ENCODE results near the gene SNX10.

Gene SNX10

GRCh38 chr7:26340476-26341018 lies 48.9 kb downstream of the SNX10 start:
- no peak for DNase-seq

- DNase-seq = no peak
These were observed 51.7 kb downstream of the SNX10 start for GRCh38 chr7:26343320-26343832.

GRCh38 chr7:26343837-26344236 lies 52.2 kb downstream of the SNX10 start:
- DNase-seq = no peak

GRCh38 chr7:26345202-26345601 lies 53.5 kb downstream of the SNX10 start:
- no peak for DNase-seq

- no peak for DNase-seq
These were observed 54.2 kb downstream of the SNX10 start for GRCh38 chr7:26345837-26346236.

DNA sequence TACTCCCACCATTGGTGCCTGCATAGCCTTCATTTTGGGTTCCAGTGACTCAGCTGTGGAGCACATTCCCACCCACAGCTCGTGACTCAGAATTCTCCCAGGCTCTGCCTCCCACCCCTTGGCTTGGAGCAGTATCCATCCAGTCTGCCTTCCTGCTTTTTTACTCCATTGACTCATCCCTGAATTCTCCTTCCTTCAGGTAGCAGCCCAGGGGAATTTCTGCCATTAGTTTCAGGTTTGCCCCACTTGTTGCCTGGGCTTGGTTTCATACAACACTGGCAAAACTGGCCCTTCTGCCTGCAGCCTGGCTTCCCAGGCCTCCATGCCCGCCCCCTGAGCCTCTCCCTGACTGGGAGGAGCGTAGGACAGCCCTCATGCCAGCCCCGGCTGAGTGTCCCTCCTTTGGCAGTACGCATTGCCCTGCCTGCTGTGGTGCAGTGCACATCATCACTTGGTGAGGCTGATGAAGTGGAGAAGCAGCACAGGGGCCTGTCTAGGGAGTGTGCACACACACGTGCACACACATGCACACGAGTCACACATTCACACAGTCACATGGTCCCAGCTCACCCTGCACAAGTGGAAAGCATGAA lies 55.0 kb downstream of the SNX10 start:
- no peak for DNase-seq

GRCh38 chr7:26348234-26348851 lies 56.7 kb downstream of the SNX10 start:
- DNase-seq = peak in 1 of 2 experiments; percentile 37

- DNase-seq = peak; percentile 95 to 97
These were observed 57.6 kb downstream of the SNX10 start for GRCh38 chr7:26349005-26349915.

DNA sequence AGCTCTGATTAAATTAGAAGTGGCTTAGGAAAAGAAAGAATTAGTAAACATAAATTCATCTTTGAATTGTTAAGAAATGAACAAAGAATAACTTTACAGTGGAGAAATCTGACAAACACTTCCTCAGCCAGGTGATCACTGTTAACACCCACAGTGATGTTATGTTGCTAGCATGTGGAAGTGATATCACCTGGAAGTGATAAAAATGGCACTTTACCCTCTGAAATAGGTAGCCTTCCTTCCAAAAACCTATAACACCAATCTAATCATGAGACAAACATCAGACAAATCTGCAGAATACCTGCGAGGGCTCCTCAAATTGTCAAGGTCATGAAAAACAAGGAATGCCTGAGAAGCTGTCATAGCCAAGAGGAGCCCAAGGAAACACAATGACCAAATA lies 59.5 kb downstream of the SNX10 start:
- DNase-seq = no peak

DNA sequence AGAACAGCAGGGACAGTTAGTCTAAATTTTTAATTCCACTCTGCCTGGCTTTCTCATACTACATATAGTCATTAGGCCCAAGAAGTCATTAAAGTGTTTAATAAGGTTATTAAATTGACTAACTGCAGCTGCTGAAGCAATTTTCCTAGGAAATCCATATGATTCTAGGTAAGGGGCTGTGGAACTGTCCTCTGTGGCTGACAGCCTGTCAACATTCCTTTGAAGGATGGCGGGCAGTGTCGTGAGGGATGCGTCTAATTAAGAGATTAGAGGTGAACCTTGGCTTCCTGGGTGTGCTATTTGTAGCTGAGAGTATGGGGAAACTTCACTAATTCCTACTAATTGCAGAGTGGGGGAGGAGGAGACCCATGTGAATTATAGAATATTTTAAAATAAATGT lies 64.6 kb downstream of the SNX10 start:
- DNase-seq = no peak

GRCh38 chr7:26356929-26357798 lies 65.5 kb downstream of the SNX10 start:
- DNase-seq = no peak

DNA sequence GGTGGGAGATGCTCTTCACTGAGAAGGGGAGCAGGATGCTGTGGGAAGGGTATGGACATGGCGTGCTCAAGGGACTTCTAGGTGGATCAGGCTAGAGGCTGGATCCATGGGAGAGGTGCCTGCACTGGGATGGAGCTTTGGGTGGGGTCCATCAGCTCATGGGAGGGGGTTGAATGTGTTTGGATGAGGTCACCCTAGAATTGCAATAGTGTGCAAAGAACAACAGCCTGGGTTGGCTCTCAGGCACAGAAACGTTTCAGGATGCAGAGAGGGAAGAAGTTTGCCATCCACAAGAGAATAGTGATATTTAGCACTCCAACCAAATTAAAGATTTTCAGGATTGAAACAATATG lies 66.1 kb downstream of the SNX10 start:
- DNase-seq = no peak

GRCh38 chr7:26360650-26361049 lies 69.0 kb downstream of the SNX10 start:
- no peak for DNase-seq

- no peak for DNase-seq
These were observed 70.0 kb downstream of the SNX10 start for GRCh38 chr7:26361637-26362036.

DNA sequence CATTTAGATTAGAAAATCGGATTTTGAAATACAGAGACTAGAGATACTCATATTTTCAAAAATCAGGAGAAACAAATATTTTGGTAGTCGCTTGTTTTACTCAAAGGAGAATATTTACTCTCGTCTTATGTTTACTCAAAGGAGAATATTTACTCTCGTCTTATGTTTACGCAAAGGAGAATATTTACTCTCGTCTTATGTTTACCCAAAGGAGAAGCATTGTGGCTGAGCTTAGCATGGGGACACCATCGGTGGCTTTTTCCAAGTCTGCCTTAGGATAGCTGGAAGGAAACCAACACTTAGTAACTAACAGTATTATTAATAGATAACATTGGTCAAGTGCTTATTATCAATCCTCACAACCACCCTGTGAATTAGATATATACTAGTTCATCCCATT lies 71.8 kb downstream of the SNX10 start:
- no peak for DNase-seq

DNA sequence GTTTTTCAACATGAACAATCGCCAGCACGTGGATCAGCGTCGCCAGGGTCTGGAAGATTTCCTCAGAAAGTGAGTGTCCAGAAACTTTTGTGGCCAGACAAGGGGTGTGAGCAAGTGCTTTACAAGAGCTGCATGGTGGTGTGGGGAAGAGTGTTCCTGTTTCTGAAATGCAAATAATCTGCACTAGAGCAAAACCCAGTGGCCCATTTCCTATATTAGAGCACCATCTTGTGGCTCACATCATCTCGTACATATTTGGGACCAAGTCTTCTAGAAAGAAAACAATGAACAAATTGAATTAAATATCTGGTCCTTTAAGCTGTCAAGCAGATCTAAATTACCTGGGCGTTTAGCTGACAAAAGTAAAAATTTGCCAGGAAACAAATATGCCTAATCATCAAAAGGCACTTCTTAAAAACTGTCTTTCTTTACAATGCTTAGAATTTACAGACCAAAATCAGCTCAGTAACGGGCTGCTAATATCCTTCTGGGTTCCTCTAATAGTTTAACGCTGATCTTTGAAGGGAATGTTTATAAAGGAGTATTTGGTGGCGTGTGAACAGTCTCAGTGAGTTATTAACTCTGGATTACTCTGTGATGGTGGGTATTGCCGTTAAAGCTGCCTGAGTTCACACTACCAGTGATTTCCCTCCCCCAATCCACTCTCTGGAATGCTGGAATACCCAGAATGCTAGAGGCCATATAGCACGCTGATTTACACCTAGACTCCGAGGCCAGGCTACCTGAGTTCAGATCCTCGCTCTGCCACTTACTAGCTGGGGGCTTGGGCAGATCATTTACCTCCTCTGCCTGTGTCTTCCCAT lies 73.6 kb downstream of the SNX10 start:
- peak; percentile 75 to 89 for DNase-seq

- no peak for DNase-seq
These were observed 74.2 kb downstream of the SNX10 start for GRCh38 chr7:26365901-26366275.

DNA sequence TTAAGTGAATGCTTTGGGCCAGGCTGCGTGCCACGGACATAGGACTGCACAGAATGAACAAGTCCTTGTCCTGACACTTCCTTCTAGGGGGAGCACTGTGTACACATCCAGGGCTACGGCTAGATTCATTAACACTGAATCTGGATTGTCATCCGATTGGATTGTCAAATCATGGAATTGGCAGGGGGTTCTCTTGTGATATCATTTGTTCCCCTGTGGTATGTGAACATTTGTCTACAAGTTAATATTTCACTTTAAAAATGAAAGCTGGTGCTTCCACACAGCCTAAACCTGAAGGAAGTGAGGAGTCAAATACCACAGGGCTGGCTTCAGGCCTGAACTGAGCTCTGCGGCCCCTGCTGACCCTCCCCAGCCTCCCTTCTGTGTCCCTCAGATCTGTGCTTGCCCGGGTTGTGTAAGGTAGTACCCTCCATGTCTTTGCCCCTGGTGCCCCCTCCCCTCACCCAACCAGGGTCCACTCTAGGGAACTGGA lies 75.6 kb downstream of the SNX10 start:
- DNase-seq = no peak

GRCh38 chr7:26368542-26368941 lies 76.9 kb downstream of the SNX10 start:
- peak in 1 of 2 experiments; percentile 26 for DNase-seq

DNA sequence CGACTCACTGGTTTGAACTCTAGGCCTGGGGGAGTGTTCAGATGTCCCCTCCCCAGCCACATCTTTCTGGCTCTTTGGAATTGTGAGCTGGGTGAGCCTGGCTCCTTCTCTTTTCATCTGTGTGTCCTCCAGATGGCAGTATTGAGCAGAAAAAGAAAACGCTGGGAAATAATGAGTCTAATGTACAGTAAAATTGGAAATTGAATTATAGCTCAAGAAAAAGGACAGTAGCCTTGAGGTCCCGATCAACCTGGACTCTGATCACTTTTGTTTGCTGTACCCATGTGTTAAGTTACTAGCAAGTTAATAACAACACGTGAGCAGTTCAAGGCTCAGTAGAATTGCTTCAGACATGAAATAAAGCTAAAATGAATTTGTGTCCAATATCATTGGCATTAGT lies 77.9 kb downstream of the SNX10 start:
- peak; percentile 46 to 77 for DNase-seq

GRCh38 chr7:26370011-26370410 lies 78.3 kb downstream of the SNX10 start:
- DNase-seq = no peak

All from NCI-H526 (cell line).